Measurements from ENCODE around the gene PPIL4.
"Not testable (repeated sequence)": the region's sequence is repeated elsewhere in the genome, so short reads cannot be mapped to it uniquely, and the experiment has no call there.

The PPIL4 gene

GRCh38 chr6:149529650-149530049, 16.2 kb downstream of the PPIL4 start:
- DNase-seq (ENCODE audit: low spot score): no peak

- no peak for DNase-seq (ENCODE audit: low spot score)
Measured at GRCh38 chr6:149515494-149515893, 30.3 kb downstream of the PPIL4 start.

GRCh38 chr6:149513915-149514314, 31.9 kb downstream of the PPIL4 start:
- DNase-seq (ENCODE audit: low spot score): no peak

- no peak for DNase-seq (ENCODE audit: low spot score)
Measured at GRCh38 chr6:149510793-149511512, 34.9 kb downstream of the PPIL4 start.

- no peak for DNase-seq (ENCODE audit: low spot score)
Measured at GRCh38 chr6:149508485-149508884, 37.4 kb downstream of the PPIL4 start.

GRCh38 chr6:149503872-149504271, 42.0 kb downstream of the PPIL4 start:
- no peak for DNase-seq (ENCODE audit: low spot score)

GRCh38 chr6:149503276-149503675, 42.6 kb downstream of the PPIL4 start:
- DNase-seq (ENCODE audit: low spot score): no peak

GRCh38 chr6:149501768-149502167, 44.1 kb downstream of the PPIL4 start:
- DNase-seq (ENCODE audit: low spot score): no peak

GRCh38 chr6:149501201-149501600, 44.6 kb downstream of the PPIL4 start:
- no peak for DNase-seq (ENCODE audit: low spot score)

GRCh38 chr6:149500096-149500495, 45.7 kb downstream of the PPIL4 start:
- no peak for DNase-seq (ENCODE audit: low spot score)

- DNase-seq (ENCODE audit: low spot score): no peak
Measured at GRCh38 chr6:149499066-149499465, 46.8 kb downstream of the PPIL4 start.

GRCh38 chr6:149497365-149497764, 48.5 kb downstream of the PPIL4 start:
- DNase-seq (ENCODE audit: low spot score): no peak

GRCh38 chr6:149496597-149496996, 49.2 kb downstream of the PPIL4 start:
- not testable (repeated sequence) for DNase-seq (ENCODE audit: low spot score)

GRCh38 chr6:149495349-149496016, 50.4 kb downstream of the PPIL4 start:
- DNase-seq (ENCODE audit: low spot score): not testable (repeated sequence)

- DNase-seq (ENCODE audit: low spot score): not testable (repeated sequence)
Measured at GRCh38 chr6:149494810-149495209, 51.0 kb downstream of the PPIL4 start.

- DNase-seq (ENCODE audit: low spot score): no peak
Measured at GRCh38 chr6:149493761-149494320, 52.0 kb downstream of the PPIL4 start.

- DNase-seq (ENCODE audit: low spot score): no peak
Measured at GRCh38 chr6:149492798-149493343, 53.0 kb downstream of the PPIL4 start.

- DNase-seq (ENCODE audit: low spot score): no peak
Measured at GRCh38 chr6:149489967-149490366, 55.9 kb downstream of the PPIL4 start.

- DNase-seq (ENCODE audit: low spot score): no peak
Measured at GRCh38 chr6:149488815-149489214, 57.0 kb downstream of the PPIL4 start.

GRCh38 chr6:149487316-149487715, 58.5 kb downstream of the PPIL4 start:
- DNase-seq (ENCODE audit: low spot score): no peak

- DNase-seq (ENCODE audit: low spot score): no peak
Measured at GRCh38 chr6:149484733-149485700, 60.8 kb downstream of the PPIL4 start, which contains the start of gene ZC3H12D. TSS of gene ZC3H12D (minus strand) at chr6:149485014. CDS start at chr6:149474543, 10,471 bp downstream.
